GM21515 (cell line): ENCODE results near the gene IQUB.
"Not testable (repeated sequence)": the region's sequence is repeated elsewhere in the genome, so short reads cannot be mapped to it uniquely, and the experiment has no call there.

Experiments used
- ATAC-seq: cut with Tn5 transposase; IDR thresholded peaks from one replicate; pipeline ENCODE4 v1.9.1; 2021; ENCODE audit not compliant: unreplicated experiment

The IQUB gene

GRCh38 chr7:123548406-123548805, 14.0 kb upstream of the IQUB start:
- ATAC-seq = no peak

- no peak for ATAC-seq
Measured at GRCh38 chr7:123539871-123540270, 5.5 kb upstream of the IQUB start.

- no peak for ATAC-seq
Measured at GRCh38 chr7:123538897-123539296, 4.5 kb upstream of the IQUB start.

GRCh38 chr7:123538189-123538714, 3.9 kb upstream of the IQUB start:
- no peak for ATAC-seq

- ATAC-seq = no peak
Measured at GRCh38 chr7:123537026-123537642, 2.7 kb upstream of the IQUB start.

- no peak for ATAC-seq
Measured at GRCh38 chr7:123535517-123535916, 1.1 kb upstream of the IQUB start.

GRCh38 chr7:123533929-123534382, 439 bp downstream of the IQUB start:
- peak; percentile 5 for ATAC-seq

- ATAC-seq = no peak
Measured at GRCh38 chr7:123533553-123533917, 860 bp downstream of the IQUB start.

- ATAC-seq = peak; percentile 30
Measured at GRCh38 chr7:123532788-123533552, 1.4 kb downstream of the IQUB start.

GRCh38 chr7:123532343-123532742, 2.1 kb downstream of the IQUB start:
- not testable (repeated sequence) for ATAC-seq

- not testable (repeated sequence) for ATAC-seq
Measured at GRCh38 chr7:123530035-123530591, 4.3 kb downstream of the IQUB start.

- no peak for ATAC-seq
Measured at GRCh38 chr7:123528265-123528664, 6.1 kb downstream of the IQUB start.

- not testable (repeated sequence) for ATAC-seq
Measured at GRCh38 chr7:123527712-123528225, 6.6 kb downstream of the IQUB start.

- not testable (repeated sequence) for ATAC-seq
Measured at GRCh38 chr7:123526533-123526932, 7.9 kb downstream of the IQUB start.

- no peak for ATAC-seq
Measured at GRCh38 chr7:123522066-123522465, 12.3 kb downstream of the IQUB start.

GRCh38 chr7:123505221-123505620, 29.2 kb downstream of the IQUB start:
- no peak for ATAC-seq

- ATAC-seq = no peak
Measured at GRCh38 chr7:123502201-123502600, 32.2 kb downstream of the IQUB start.

GRCh38 chr7:123500878-123501489, 33.4 kb downstream of the IQUB start:
- no peak for ATAC-seq

GRCh38 chr7:123499211-123499970, 35.0 kb downstream of the IQUB start:
- ATAC-seq = no peak

- ATAC-seq = no peak
Measured at GRCh38 chr7:123498601-123499000, 35.8 kb downstream of the IQUB start.

- no peak for ATAC-seq
Measured at GRCh38 chr7:123498031-123498430, 36.4 kb downstream of the IQUB start.
